Hematopoietic multipotent progenitor cell treated with erythropoietin and hydrocortisone succinate and interleukin-3 and kit ligand, for 6 days (in vitro differentiated cells): Measurements from ENCODE around the gene CPM.
A peak's percentile ranks its signal among the peaks of the same experiment; 100 is the strongest.
"Not testable (repeated sequence)": the region's sequence is repeated elsewhere in the genome, so short reads cannot be mapped to it uniquely, and the experiment has no call there.

Experiments
- DNase-seq: peaks from one replicate; pipeline ENCODE4 v3.0.0-alpha.2; 2015

The CPM gene

DNA sequence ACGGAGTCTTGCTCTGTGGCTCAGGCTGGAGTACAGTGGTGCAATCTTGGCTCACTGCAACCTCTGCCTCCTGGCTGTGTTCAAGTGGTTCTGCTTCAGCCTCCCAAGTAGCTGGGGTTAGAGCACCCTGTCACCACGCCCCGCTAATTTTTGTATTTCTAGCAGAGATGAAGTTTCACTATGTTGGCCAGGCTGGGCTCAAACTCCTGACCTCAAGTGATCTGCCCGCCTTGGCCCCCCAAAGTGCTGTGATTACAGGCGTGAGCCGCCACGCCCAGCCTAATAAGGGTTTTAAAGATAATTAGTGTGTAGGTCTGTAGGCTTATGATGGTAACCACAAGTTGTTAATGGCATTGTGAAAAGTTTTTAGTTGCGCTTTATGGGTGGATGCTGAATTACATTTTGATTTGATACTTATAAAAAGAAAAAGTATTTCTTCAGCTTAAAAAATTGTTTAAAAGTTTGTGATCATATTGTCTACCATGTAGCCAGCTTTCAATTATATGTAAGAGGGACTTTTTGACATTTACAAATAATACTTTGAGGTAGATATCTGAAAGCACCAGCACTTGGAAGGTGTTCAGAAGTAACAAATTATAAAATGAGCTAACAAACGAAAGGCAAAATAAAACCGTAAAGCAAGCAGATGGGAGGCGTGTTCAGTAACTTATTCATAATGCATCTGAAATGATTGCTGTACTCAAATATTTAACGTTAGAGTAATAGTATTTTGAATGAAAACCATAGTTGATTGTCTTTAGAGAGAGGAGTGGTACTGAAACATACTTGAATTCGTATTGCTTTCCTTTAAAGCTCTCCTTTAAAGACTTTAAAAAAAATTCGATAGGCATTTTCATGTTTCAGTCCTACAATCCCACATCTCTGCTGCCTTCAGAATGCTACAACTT, 87.9 kb downstream of the CPM start:
- peak; percentile 52 for DNase-seq

DNA sequence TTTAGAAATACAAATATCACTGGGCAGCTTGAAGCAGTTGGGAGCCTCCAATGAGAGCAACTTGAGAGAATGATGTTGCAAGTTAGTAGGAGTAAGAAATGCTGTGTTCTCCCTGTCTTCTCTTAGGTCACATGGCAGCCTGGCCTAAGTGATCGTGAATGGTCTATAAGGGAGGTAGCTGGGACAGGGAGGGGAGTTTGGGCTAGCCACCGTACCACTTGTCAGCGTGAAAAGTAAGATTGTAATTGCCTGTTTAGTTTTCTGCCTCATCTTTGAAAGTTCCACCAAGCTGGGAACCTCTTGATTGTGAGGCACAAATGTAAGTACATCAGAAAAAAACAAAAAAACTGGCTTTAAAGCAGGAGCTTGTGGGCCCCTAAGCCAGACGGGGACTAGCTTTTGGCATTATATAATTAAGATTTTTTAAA, 88.6 kb downstream of the CPM start:
- no peak for DNase-seq

DNA sequence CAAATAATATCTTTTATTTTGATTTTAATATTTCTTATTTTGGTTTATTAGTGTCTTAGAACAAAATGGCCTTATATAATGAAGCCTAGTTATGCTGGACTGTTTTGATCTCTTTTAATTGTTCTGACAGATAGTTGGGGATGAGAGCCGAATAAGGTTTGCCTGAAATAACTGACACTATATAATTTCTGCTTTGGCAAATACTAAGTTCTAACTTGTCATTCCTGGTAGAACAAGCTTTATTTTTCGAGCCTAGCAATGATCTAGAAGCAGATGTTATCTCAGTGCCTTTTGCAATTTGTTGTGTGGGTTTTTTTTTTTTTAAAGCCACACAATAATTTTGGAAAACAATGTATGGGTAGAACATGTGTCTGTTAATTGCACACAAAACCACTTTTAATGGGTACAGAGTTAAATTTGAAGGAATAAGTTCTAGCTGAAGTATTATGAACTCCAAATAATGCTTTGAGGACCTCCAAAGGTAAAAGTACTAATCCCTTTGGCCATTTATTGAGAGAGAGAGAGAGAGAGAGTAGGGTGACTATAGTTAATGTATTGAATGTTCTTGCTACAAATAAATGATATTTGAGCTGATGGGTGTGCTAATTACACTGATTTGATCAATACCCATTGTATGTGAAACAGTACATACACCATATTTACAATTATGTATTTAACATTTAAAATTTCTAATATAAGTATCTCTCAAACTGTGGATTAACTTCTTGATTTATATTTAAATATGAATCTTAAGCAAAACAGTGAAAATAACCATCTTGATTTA, 90.0 kb downstream of the CPM start:
- DNase-seq, result no peak

DNA sequence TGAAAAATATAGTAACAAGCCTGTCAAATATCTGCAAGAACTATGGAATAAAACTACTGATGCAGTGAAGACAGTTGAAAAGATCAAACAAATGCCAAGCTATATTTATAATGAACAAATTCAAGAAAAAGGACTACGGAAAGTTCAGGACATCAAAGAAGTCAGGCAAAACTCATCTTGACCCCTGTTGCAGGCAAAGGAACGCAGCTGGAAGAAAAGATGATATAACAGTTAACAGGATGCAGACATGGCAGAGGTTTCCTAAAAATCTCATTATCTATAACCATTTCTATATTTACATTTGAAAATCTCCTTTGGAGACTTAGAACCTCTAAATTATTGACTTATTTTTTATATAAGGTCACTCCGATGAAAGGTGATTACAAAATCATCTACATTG, 90.8 kb downstream of the CPM start:
- no peak for DNase-seq

DNA sequence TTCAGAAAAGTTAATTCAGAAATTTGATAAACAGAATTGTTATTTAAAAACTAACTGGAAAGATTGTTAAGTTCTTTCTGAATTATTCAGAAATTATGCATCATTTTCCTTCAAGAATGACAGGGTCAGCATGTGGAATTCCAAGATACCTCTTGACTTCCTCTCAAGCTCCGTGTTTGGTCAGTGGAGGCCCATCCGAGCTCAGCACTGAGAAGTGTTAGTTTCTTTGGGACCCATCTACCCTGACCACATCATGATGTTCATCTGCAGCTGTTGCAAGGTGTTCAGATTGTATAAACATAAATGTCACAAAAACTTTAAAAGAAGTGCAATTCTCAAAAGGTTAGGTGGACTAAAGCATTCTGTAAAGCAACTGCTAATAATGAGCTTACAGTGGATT, 91.3 kb downstream of the CPM start:
- no peak for DNase-seq

DNA sequence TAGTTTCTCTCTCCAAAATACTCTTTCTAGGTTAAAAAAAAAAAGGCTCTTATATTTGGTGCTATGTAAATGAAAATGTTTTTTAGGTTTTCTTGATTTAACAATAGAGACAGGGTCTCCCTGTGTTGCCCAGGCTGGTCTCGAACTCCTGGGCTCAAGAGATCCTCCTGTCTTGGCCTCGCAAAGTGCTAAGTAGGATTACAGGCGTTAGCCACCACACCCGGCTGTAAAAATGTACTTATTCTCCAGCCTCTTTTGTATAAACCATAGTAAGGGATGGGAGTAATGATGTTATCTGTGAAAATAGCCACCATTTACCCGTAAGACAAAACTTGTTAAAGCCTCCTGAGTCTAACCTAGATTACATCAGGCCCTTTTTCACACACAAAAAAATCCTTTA, 91.8 kb downstream of the CPM start:
- not testable (repeated sequence) for DNase-seq

DNA sequence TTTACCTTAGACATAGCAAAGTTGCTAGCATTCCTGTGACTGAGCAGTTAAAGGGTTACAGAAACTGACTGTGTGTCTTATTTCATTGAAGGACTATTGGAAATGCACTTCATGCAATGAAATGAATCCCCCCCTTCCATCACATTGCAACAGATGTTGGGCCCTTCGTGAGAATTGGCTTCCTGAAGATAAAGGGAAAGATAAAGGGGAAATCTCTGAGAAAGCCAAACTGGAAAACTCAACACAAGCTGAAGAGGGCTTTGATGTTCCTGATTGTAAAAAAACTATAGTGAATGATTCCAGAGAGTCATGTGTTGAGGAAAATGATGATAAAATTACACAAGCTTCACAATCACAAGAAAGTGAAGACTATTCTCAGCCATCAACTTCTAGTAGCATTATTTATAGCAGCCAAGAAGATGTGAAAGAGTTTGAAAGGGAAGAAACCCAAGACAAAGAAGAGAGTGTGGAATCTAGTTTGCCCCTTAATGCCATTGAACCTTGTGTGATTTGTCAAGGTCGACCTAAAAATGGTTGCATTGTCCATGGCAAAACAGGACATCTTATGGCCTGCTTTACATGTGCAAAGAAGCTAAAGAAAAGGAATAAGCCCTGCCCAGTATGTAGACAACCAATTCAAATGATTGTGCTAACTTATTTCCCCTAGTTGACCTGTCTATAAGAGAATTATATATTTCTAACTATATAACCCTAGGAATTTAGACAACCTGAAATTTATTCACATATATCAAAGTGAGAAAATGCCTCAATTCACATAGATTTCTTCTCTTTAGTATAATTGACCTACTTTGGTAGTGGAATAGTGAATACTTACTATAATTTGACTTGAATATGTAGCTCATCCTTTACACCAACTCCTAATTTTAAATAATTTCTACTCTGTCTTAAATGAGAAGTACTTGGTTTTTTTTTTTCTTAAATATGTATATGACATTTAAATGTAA, 93.5 kb downstream of the CPM start:
- DNase-seq, result no peak

DNA sequence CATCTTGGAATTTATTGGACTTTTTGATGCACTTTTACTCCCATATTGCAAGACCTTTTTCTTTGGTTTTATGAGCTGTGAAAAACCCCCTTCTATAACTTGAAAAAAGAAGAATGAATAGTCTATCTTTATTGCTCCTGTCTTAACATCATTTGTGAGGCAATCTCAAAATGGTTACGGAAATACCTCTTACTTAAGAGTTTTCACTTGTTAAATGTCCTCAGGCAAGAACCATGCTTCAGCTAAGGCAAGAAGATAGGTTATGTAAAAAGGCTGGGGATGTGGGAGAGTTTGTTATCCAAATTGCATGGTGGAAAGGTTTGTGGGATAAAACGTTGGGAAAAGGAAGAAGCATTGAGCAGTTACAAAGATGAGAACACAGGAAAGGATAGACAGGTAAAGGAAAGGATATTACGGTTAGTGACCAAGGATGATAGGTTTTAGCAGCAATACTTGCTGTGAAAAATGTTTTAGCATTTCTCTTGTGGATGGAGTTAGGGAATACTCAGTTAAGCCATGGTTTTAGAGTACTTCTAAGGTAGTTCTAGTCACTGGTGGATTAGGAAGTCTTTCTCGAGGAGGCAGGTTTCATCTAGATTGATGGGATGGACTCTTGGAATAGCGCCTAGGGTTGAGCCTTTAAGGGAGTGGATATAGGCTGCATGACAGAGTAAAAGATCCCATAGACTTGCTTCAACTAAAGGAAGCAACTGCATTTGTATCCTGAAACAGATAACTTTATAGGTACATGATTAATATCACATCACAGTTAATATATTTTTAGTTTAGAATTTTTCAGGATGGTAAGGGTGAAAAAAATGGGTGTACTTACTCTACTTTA, 94.7 kb downstream of the CPM start:
- no peak for DNase-seq

DNA sequence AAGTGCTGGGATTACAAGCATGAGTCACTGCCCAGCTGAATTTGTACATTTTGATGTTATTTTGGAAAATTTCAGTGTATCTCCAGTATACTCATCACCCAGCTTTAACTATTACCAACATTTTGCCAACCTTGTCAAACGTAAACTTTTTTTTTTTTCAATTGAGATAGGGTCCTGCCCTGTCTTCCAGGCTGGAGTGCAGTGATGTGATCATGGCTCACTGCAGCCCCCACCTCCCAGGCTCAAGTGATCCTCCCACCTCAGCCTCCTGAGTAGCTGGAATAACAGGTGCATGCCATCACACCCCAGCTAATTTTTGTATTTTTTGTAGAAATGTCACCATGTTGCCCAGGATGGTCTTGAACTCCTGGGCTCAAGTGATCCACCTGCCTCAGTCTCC, 95.8 kb downstream of the CPM start:
- DNase-seq, result no peak

DNA sequence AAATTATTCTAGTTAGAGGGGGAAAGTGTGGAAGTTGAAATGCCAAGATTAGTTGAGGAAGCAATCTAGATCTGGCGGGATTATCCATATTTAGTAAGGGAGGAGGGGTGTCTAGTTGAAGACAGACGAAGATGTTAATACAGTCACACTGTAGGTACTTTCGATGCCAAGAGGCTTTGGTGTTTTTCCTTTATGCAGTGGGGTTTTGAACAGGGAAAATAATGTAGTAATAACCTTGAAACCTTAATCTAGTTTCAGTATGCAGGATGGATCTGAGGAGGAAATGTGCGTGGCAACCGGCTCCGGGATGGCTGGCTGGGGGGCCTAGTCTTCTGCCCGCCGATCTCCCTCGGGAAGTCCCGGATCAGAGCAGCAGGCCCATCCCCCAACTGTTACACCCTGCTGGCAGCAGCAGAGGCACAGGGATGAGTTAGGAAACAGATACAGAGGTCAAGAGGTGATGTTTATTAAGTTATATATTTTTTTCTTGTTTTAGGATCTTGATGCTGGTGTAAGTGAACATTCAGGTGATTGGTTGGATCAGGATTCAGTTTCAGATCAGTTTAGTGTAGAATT, 97.5 kb downstream of the CPM start:
- no peak for DNase-seq

DNA sequence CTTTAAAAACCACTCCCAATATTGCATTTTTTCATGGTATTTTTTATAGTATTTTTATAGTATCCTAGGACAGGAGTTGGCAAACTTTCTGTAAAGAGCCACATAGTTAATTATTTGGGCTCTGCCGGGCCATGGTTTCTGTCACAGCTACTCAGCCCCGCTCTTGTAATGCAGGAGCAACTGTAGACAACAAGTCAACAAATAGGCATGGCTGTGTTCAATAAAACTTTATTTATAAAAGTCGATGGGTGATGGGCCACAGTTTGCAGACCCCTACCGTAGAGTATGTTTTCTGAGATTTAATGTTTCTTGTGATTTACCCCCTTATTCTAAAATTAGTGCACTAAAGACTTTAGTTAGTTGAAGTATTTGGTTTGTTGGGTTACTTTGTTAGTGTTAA, 99.5 kb downstream of the CPM start:
- DNase-seq, result no peak

DNA sequence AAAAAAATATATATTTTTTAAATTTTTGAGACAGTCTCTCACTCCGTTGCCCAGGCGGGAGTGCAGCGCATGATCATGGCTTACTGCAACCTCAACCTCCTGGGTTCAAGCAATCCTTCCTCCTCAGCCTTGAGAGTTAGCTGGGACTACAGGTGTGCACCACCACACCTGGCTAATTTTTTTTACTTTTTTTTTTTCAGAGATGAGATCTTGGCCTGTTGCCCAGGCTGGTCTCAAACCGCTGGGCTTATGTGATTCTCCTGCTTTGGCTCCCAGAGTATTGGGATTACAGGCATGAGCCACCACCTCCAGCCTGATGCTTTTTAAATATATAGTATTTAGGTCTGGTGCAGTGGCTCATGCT, 100.5 kb downstream of the CPM start:
- no peak for DNase-seq

DNA sequence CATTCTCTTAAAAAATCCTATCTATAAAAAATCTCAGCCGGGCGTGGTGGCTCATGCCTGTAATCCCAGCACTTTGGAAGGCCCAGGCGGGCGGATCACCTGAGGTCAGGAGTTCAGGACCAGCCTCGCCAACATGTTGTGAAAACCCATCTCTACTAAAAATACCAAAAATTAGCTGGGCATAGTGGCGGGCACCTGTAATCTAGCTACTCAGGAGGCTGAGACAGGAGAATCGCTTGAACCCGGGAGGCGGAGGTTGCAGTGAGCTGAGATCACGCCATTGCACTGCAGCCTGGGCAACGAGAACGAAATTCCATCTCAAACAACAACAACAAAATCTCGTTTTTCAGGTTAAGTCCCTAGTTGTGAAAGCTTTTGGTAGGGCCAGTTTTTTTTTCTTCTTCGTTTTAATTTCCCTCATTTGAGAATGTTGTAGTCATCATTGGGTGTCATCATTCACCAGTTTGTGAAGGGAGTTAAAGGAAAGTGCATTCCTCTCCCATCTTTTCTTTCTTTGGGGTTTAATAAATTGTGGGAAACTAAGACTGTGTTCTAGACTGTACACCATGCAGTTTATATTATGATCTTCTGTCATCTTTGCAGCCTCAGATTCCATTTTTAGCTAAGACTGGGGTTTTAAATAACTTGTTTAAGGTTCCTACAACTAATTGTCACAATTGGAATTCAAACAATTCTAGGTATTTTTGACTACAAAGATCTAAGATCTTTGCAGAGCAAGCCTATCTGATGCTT, 101.0 kb downstream of the CPM start:
- DNase-seq, result no peak

DNA sequence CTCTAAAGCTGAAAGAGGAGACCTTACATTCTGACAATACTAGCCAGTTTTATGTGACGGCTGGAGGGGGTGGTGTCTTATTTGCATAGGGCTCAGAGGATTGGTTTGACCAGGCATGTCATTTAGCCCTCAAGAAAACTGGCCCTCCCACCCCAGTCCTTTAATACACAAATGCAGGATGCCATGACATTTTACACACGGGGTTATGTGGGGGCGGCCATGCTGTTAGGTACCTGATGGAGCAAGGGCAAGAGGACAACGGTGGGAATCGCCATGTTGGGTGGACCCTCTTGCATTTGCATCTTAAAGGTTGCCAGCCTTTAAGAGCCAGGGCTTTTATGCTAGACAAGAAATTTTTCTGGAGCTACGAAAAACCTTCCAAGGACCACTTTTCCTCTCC, 101.7 kb downstream of the CPM start:
- peak; percentile 14 for DNase-seq

DNA sequence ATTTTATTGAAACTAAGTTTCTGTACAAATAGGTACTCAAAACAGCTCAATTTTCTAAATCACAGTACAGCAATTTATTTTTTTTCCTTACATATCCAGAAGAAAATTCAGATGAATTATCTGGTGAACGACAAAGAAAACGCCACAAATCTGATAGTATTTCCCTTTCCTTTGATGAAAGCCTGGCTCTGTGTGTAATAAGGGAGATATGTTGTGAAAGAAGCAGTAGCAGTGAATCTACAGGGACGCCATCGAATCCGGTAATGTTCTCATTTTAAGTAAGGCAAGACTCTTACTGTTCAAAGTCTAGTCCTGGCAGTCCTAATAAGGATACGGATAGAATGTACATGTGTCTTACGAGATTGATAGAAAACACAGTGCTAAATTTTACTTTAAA, 104.3 kb downstream of the CPM start:
- no peak for DNase-seq

DNA sequence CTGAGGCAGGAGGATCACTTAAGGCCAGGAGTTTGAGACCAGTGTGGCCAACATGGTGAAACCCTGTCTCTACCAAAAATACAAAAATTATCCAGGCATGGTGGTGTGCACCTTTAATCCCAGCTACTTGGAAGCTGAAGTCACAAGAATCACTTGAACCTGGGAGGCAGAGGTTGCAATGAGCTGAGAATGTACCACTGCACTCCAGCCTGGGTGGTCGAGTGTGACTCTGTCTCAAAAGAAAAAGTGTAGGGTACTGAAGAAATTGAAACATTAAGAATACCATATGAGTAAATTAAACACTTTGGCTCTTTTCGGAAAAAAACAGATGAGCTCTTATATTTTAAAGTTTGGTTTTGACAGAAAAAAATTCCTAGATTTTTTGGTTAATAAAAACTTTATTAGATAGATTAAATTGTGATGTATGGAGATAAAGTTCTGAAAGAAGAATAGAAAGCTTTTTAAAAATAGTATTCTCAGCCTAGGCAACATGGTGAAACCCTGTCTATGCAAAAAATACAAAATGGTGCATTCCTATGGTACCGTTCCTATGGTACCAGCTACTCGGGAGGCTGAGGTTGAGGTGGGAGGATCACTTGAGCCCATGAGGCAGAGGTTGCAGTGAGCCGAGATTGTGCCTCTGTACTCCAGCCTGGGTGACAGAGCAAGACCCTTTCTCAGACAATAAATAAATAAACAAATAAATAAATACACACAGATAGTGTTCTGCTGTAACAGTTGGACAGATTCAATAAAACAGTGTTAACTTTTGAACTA, 104.9 kb downstream of the CPM start:
- no peak for DNase-seq

DNA sequence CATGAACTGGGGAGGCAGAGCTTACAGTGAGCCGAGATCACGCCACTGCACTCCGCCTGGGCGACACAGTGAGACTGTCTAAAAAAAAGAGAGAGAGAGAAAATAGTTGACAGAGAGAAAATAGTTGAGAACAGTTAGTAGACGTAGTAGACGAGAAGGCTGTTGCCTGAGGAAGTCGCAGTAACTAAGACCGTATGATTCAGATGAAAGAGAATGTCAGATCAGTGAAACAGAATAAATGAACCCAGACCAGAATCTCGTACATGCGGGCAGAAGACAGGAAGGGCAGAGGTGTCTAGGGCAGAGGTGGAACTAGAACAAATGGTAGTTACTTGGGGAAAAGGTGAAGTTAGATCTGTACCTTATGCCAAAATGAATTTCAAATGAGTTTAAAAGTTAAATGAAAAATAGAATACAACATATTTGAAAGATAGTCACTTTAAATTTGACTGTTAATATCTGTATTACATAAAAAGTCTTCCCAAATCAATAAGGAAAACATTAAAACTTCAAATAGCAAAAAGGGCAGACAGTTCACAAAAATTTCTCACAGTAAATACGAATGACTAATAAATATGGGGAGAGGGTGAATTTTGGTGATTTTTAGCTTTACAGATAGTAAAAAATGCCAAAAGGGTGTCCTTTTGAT, 107.3 kb downstream of the CPM start:
- no peak for DNase-seq

DNA sequence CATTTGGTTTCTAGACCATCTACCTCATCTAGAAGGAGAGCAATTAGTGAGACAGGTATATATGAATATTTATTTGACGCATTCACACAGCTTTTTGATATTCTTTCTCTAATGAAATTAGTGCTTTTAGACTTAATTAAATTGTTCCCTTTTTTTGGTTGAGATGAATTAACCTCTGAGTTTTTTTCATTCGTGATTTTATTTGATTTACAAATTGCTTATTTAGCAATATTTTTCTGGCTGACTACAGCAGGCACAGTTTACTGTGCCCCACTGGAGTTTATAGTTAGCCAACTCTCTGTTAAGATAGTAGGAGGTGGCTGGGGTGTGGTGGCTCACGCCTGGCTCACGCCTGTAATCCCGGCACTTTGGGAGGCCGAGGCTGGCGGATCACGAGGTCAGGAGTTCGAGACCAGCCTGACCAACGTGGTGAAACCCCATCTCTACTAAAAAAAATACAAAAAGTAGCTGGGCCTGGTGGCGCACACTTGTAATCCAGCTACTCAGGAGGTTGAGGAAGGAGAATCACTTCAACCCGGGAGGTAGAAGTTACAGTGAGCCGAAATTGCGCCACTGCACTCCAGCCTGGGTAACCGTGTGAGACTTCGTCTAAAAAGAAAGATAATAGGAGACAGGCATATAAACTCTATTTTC, 108.2 kb downstream of the CPM start:
- no peak for DNase-seq

DNA sequence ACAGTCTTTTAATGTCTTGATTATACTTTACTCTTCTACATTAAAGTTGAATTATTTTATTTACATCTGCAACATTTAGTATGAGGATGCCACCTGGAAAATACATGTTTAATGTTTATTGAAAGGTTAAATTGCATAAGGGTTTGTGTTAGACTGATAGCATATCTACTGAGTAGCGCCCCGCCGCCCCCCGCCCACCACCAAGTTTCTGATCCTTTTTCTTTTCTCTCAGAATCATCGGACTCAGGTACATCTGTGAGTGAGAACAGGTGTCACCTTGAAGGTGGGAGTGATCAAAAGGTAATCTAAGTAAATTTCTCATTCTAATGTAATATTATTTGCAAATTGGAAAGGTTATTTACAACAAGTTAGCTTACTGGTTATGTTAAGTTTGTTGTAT, 108.8 kb downstream of the CPM start:
- no peak for DNase-seq
